Breast epithelium (tissue), 4 donors: ENCODE measurements around the gene AQR. TPM values are rescaled to one million over a fixed set of nuclear protein-coding genes. Genes with fewer than 3 reads are reported as not detected.

ENCODE experiments used
- DNase-seq, 2 donors: peaks; one replicate each; pipeline ENCODE4 v3.0.0-alpha.2; 2019; ENCODE audit warnings: low spot score in 2 of 2
- H3K27ac ChIP-seq, 2 donors: fragments of 200-600 bp; sonication (generic) in 1 of 2; one replicate each; pipeline ENCODE4 v1.5.1; 2016 to 2019; ENCODE audit warnings: mild to moderate bottlenecking in 1 of 2
- H3K27me3 ChIP-seq, 2 donors: fragments of 200-600 bp; sonication (generic) in 1 of 2; one replicate each; pipeline versions ENCODE4 v1.5.1 to v1.6.0; 2017 to 2019; ENCODE audit warnings: control low read depth in 1 of 2, mild to moderate bottlenecking in 1 of 2
- H3K36me3 ChIP-seq: fragments of 200-600 bp; one replicate; pipeline ENCODE4 v1.5.1; 2019
- H3K4me1 ChIP-seq, 2 donors: fragments of 200-600 bp; sonication (generic); one replicate each; pipeline ENCODE4 v1.5.1; 2016 to 2019; ENCODE audit warnings: control low read depth in 1 of 2
- H3K4me3 ChIP-seq, 3 donors: fragments of 200-600 bp; sonication (generic); 1 replicate in 2 of 3; 2 replicates in 1 of 3; pipeline ENCODE4 v1.5.1; 2016 to 2019; ENCODE audit warnings: mild to moderate bottlenecking in 3 of 3, moderate library complexity in 2 of 3
- H3K9me3 ChIP-seq, 2 donors: fragments of 200-600 bp; sonication (generic) in 1 of 2; one replicate each; pipeline ENCODE4 v1.5.1; 2016 to 2019; ENCODE audit warnings: control low read depth in 1 of 2
- CTCF ChIP-seq, 3 donors: fragments of 450-650 bp; IDR thresholded peaks; one replicate each; pipeline ENCODE4 v1.5.1; 2016 to 2017; ENCODE audit warnings: antibody characterized with exemption in 3 of 3, mild to moderate bottlenecking in 3 of 3, moderate library complexity in 3 of 3
- POLR2A ChIP-seq: fragments of 450-650 bp; IDR thresholded peaks from one replicate; pipeline ENCODE4 v1.6.1; 2016; ENCODE audit warnings: antibody characterized with exemption, mild to moderate bottlenecking, moderate library complexity
- POLR2AphosphoS5 ChIP-seq, 3 donors: sonication (generic); formaldehyde crosslinking; IDR thresholded peaks; one replicate each; pipeline ENCODE4 v1.6.1; 2017; ENCODE audit warnings: antibody characterized with exemption in 3 of 3
- intact Hi-C: fragments of 100-400 bp; cut with DNase I; formaldehyde crosslinking; loops from one replicate; pipeline ENCODE4 v1.15.1; 2023; ENCODE audit warnings: low total_unique reads
- total RNA-seq, 3 donors: library from RNA; depleted of rRNA; stranded (reverse); fragments of >200 nt; gene quantifications; one replicate each; pipeline ENCODE4 v1.1.0, GENCODE V29; 2016

AQR gene
- 10 to 100 TPM; 23.0 to 51.4 (median 34.4) TPM for total RNA-seq

- intact Hi-C loops: no loop called here
- H3K4me3 ChIP-seq: peak within 1 kb of the TSS; percentile 79 to 98 (median 93)
- TF ChIP-seq CTCF (IDR thresholded peaks at IDR 0.05): peak; percentile 61 to 83 (median 78)
- peak; percentile 43 for TF ChIP-seq POLR2A
- peak; percentile 62 to 91 (median 83) for TF ChIP-seq POLR2AphosphoS5 (IDR thresholded peaks at IDR 0.05)
- peak within 1 kb of the TSS; percentile 83 to 90 for H3K27ac ChIP-seq
- no peaks in the 10 kb centered on the region for H3K9me3 ChIP-seq
- H3K4me1 ChIP-seq: peaks cover 3% of the 10 kb centered on the region in 2 donors
- DNase-seq: peak; percentile 90 to 92
- no peaks in the 10 kb centered on the region for H3K27me3 ChIP-seq
- H3K36me3 ChIP-seq: no peaks in the 10 kb centered on the region
Observed at GRCh38 chr15:34969340-34970097, at the start of gene AQR. Gene AQR (minus strand): TSS chr15:34969742. CDS start chr15:34969613, 129 bp downstream.

GRCh38 chr15:35014241-35014640 is 44.7 kb upstream of the AQR start:
- Histone ChIP-seq H3K36me3 (no peaks in the 10 kb centered on the region), H3K4me1 (no peaks in the 10 kb centered on the region), H3K27ac (no peak overlapping the region), H3K4me3 (no peak overlapping the region), H3K27me3 (no peaks in the 10 kb centered on the region), H3K9me3 (no peaks in the 10 kb centered on the region)
- TF ChIP-seq POLR2A (no peak), CTCF (IDR thresholded peaks at IDR 0.05) (no peak), POLR2AphosphoS5 (IDR thresholded peaks at IDR 0.05) (no peak)
- intact Hi-C loops: no loop called here
- DNase-seq: no peak

- H3K4me1 ChIP-seq: no peaks in the 10 kb centered on the region
- TF ChIP-seq POLR2AphosphoS5 (IDR thresholded peaks at IDR 0.05) (no peak), CTCF (IDR thresholded peaks at IDR 0.05) (no peak), POLR2A (no peak)
- H3K27me3 ChIP-seq: no peaks in the 10 kb centered on the region
- H3K4me3 ChIP-seq: no peak overlapping the region
- H3K36me3 ChIP-seq: no peaks in the 10 kb centered on the region
- H3K27ac ChIP-seq: no peak overlapping the region
- intact Hi-C loops: no loop called here
- no peaks in the 10 kb centered on the region for H3K9me3 ChIP-seq
- DNase-seq: no peak
Observed at GRCh38 chr15:35013370-35013769, 43.8 kb upstream of the AQR start.

GRCh38 chr15:35007397-35007796 is 37.9 kb upstream of the AQR start:
- Histone ChIP-seq H3K4me1 (no peaks in the 10 kb centered on the region), H3K27me3 (no peaks in the 10 kb centered on the region), H3K27ac (no peak overlapping the region), H3K4me3 (no peak overlapping the region), H3K9me3 (no peaks in the 10 kb centered on the region), H3K36me3 (no peaks in the 10 kb centered on the region)
- intact Hi-C loops: no loop called here
- no peak for DNase-seq
- no peak for TF ChIP-seq POLR2A
- TF ChIP-seq POLR2AphosphoS5 (IDR thresholded peaks at IDR 0.05): no peak
- no peak for TF ChIP-seq CTCF (IDR thresholded peaks at IDR 0.05)

- H3K4me1 ChIP-seq: no peaks in the 10 kb centered on the region
- no peaks in the 10 kb centered on the region for H3K36me3 ChIP-seq
- TF ChIP-seq CTCF (IDR thresholded peaks at IDR 0.05) (no peak), POLR2A (no peak), POLR2AphosphoS5 (IDR thresholded peaks at IDR 0.05) (no peak)
- intact Hi-C loops: no loop called here
- no peak overlapping the region for H3K4me3 ChIP-seq
- no peak overlapping the region for H3K27ac ChIP-seq
- DNase-seq: no peak
- no peaks in the 10 kb centered on the region for H3K9me3 ChIP-seq
- H3K27me3 ChIP-seq: no peaks in the 10 kb centered on the region
Observed at GRCh38 chr15:35005933-35006332, 36.4 kb upstream of the AQR start.
